ENCODE results near the gene PRR14.
"Not testable (repeated sequence)": the region's sequence is repeated elsewhere in the genome, so short reads cannot be mapped to it uniquely, and the experiment has no call there.

PRR14 gene

DNA sequence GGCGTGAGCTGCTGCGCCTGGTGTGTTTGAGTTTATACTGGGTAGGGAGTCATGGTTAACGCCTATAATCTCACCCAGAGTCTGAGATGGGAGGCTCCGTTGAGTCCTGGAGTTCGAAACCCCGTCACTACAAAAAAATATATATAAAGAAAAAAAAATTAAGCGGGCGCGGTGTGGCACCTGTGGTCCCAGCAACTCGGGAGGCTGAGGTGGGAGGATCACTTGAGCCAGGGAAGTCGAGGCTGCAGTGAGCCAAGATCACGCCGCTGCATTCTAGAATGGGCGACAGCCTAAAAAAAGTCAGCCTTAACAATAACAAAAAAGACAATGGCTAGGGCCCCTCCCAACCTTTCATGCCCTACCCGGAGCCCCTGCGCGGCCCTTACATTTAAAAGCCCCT is 17.2 kb upstream of the PRR14 start:
- no peak for ATAC-seq

DNA sequence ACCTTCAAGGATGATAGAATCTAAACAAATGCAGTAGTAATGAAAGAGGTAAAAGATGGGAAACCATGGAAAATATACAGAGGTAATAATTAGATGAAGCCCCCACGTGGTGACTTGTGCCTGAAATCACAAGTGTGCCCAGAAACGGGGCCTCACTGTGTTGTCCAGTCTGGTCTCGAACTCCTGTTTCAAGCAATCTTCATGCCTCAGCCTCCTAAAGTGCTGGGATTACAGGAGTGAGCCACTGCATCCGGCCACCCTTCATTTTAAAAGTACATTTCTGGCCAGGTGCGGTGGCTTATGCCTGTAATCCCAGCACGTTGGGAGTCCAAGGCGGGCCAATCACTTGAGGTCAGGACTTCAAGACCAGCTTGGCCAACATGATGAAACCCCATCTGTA is 14.2 kb upstream of the PRR14 start:
- no peak for ATAC-seq

DNA sequence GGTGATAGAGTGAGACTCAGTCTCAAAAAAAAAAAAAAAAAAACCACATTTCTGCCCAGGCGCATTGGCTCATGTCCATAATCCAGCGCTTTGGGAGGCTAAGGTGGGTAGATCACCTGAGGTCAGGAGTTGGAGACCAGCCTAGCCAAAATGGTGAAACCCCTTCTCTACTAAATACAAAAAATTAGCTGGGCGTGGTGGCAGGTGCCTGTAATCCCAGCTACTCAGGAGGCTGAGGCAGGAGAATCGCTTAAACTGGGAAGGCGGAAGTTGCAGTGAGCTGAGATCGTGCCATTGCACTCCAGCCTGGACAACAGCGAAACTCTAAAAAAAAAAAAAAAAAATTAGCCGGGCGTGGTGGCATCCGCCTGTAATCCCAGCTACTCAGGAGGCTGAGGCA is 13.6 kb upstream of the PRR14 start:
- ATAC-seq = not testable (repeated sequence)

DNA sequence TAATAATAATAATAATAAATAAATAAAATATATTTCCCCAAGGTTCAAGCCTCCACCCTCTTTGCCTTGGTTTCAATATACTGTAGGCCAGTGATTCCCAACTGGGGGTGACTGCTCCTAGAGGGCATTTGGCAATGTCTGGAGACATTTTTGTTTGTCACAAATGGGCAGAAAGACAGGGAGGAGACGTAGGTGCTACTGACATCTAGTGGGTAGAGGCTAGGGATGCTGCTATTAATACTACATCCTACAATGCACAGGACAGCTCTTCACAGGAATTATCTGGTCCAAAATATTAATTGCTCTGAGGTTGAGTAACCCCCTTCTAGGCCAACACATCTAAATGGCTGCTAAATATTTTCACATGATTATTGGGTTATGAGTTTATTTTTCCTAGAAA is 12.8 kb upstream of the PRR14 start:
- ATAC-seq = no peak

DNA sequence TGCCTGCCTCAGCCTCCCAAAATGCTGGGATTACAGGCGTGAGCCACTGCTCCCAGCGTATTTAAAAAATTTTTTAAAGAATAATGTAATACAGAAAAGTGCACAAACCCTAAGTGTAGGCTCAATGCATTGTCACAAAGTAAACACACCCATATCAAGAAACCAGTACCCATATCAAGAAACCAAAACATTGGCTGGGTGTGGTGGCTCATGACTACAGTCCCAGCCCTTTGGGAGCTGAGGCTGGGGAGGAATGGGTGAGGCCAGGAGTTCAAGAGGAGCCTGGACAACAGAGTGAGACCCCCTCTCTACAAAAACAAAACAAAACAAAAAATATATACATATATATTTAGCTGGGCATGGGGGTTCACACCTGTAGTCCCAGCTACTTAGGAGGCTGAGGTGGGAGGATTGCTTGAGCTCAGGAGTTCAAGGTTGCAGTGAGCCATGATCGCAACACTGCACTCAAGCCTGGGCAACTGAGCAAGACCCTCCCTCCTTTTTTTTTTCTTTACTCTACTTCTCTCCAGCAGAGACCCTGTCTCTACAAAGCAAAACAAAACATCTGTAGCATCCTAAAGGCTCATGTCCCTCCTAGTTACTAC is 9.3 kb upstream of the PRR14 start:
- no peak for ATAC-seq

DNA sequence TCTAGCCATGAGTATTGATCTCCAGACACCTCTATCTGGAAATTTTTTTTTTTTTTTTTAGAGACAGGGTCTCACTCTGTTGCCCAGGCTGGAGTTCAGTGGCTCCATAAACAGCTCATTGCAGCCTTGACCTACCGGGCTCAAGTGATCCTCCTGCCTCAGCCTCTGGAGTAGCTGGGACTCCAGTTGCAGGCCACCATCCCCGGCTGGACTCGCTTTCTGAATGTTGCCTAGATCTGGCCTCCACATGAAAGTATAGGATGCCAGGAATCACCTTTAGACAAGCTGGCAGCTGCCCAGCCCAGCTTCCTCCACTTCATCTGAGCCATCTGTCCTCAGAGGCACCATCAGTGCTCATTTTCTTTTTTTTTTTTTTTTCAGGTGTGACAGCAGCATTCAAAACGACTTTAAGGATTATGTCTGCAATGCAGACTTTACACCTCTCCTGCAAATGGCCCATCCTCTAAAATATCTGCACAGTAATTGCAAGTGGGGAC is 6.4 kb upstream of the PRR14 start:
- ATAC-seq = no peak

DNA sequence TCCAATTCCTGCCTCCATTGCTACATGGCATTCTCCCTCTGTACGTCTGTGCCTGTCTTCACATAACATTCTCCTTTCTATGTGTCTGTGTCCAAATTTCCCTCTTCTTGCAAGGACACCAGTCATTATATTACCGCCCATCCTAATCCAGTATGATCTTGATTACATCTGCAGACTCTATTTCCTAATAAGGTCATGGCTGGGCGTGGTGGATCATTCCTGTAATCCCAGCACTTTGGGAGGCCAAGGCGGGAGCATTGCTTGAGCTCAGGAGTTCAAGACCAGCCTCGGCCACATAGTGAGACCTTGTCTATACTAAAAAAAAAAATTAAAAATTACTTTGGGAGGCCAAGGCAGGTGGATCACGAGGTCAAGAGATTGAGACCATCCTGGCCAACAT is 5.0 kb upstream of the PRR14 start:
- no peak for ATAC-seq

DNA sequence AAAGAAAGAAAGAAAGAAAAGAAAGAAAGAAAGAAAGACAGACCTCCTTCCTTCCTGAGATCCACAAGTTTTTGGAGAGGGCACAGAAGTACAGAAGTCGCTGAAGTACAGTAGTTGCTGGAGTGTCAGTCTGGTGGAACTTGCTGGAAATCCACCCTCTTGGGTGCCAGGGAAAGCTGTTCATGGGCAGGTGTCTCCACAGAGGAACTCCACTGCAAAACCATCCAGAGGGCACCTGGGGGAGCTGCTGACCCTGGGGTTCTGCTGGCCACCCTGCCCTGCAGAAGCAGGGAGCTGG is 3.5 kb upstream of the PRR14 start:
- ATAC-seq = no peak

DNA sequence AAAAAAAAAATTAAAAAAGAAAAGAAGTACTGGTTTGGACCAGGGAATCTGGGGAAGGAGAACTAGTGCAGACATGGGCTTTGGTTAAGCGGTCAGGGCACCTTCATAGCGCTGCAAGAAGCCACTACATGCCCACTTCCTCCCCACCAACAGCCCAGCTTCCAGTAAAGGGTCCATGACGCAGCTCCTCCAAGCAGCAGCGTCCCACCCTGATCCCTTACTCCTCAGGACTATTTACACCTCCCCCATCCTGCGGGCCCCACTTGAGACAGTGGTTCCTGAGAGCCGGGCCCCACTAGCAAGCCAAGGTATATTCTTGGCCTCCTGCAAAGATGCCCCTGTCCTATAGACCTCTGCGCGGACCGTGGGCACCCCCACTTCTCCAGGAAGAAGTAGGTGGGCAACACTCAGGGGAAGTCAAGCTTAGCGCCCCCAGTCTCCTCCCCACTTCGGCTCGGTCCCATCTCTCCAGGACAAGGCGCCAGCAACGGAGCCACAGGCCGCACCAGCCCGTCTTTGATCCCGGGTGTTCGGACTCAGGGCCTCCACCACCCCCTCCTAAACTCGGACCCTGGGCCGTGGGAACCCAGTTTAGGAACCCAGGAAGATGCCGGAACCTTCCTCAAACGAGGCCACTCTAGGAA is 913 bp upstream of the PRR14 start:
- no peak for ATAC-seq

DNA sequence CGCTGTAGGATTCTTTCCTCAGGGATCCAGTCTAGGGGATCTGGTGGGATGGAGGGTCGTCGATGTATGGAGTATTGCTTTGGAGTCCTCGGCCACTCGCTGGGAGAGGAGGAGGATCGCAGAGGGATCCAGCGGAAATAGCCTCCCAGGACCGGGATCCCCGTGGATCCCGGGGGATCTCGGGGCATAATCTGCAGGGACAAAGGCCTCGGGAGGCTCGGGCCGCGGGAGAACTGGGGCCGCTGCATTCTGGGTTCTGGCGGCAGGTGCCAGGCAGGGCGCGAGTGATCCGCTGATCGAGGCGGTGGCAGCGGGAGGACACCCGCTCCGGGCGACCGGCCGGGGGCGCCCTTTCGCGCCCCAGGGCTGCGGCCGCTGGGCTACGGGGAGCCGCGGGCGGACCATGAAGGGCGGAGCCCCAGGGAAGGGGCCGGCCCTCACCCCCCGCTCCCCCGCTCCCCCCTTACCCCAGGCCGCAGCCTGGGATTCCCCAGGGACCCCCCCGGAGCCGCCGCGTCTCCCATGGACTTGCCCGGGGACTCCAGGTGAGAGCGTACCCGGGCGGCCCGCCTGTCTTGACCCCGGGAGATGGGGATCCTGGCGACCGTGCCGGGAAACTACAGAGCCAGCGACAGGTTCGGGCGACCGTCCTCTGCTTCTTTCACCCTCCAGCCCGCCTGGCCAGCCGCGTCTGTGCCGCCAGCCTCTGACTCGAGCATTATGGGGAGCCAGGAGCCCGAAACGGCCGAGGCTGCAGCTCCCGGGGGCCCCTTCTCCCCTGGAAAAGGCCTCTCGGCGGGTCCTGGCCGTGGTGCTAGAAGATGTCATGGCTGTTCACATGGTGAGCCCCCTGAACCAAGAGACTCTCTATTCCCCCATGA is 604 bp downstream of the PRR14 start:
- ATAC-seq = peak; percentile 64 to 70

DNA sequence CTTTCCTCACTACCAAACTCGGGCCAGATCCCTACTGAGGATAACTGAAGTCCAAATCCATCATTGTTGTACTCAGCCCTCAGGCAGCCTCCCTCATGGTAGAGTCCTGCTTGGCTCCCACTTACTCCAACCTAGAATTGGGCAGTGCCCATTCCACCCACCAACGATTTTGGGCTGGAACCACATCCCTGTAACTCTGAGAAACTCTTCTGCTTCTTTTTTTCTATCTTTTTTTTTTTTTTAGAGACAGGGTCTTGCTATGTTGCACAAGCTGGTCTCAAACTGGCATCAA is 1.2 kb downstream of the PRR14 start:
- no peak for ATAC-seq

DNA sequence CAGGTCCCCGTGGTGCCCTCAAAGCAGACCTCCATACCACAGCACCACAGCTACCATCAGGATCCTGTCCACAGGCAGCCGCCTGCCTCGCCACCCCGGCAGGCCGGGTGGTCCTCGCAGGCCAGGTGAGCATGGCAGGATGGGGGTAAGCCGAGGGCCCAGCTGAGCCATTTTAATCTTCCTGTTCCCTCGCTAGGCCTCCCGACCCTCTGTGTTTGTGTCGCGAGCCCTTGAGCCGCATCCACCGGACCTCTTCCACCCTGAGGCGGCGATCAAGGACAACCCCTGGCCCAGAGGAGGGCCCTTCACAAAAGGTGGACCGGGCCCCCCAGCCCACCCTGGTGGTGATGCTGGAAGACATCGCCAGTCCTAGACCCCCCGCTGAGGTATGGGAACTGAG is 2.0 kb downstream of the PRR14 start:
- ATAC-seq = no peak

DNA sequence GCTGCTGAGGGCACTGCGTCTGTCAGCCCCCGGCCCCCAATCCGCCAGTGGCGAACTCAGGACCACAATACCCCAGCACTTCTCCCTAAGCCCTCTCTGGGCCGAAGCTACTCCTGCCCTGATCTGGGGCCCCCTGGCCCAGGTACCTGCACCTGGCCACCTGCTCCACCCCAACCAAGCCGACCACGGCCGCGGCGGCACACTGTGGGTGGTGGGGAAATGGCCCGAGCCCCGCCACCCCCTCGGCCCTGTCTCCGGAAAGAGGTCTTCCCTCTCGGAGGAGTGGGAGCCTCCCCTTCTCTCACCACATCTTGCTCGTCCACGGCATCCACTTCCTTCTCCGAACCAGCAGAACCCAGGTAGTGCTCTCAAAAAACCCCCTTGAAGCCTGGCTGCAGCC is 4.1 kb downstream of the PRR14 start:
- ATAC-seq = no peak

DNA sequence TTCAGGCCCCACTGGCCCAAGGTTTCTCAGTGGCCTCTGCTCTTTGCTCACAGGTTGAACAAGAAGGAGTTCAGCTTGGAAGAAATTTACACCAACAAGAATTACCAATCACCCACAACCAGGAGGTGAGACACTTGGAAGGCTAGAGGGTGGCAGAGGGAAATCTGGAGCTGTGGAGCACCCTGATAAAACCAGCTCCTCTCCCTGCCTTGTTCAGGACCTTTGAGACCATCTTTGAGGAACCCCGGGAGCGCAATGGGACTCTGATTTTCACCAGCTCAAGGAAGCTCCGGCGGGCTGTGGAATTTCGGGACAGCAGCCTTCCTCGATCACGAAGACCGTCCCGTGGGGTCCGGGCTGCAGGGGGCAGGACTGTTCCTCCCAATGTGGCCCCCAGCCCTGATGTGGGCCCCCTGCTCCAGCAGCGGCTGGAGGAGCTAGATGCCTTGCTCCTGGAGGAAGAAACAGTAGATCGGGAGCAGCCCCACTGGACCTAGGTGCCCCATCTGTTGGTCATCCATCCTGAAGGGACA is 5.1 kb downstream of the PRR14 start:
- ATAC-seq = no peak

DNA sequence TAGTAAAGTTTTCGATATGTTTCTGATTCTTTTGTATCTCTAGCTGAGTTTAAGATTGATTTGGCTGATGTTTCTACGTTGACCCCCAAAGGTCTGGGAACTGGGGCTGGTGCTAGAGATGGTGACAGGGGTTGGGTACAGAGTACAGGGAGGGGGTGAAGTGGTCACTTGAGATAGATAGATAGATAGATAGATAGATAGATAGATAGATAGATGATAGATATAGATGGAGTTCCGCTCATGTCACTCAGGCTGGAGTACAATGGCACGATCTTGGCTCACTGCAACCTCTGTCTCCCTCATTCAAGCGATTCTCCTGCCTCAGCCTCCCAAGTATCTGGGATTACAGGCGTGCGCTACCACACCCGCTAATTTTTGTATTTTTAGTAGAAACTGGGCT is 5.6 kb downstream of the PRR14 start:
- no peak for ATAC-seq

DNA sequence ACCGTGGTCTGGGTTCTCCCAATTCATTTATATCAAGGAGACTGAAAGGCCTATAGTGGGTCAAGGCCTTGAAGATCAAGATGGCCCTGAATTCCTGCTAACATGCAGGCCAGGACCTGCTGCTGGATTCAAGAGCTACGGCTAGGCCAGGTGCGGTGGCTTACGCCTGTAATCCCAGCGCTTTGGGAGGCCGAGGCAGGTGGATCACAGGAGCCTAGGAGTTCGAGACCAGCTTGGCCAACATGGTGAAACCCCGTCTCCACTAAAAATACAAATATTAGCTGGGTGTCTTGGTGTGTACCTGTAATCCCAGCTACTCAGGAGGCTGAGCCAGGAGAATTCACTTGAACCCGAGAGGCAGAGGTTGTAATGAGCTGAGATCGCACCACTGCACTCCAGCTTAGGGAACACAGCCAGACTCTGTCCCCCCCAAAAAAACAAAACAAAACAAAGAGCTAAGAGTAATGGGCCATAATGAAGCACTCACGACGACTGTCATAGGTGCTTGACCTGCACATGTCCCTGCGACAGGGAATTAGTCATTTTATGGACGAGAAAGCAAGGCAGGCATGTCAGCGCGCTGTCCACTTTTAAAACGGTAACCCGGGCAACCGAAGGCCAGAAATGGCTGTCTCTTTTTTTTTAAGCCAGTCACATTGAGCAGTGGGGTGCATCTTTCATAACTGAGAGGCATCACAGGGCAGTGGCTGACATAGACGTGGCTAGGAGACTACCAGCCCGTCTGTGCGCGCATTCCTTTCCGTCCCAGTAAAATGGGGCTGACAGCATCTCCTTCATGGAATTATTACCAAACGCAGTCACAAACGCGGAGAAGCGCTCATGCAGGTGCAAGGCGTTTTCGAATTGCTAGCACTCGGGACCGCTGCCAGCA is 6.5 kb downstream of the PRR14 start:
- no peak for ATAC-seq

DNA sequence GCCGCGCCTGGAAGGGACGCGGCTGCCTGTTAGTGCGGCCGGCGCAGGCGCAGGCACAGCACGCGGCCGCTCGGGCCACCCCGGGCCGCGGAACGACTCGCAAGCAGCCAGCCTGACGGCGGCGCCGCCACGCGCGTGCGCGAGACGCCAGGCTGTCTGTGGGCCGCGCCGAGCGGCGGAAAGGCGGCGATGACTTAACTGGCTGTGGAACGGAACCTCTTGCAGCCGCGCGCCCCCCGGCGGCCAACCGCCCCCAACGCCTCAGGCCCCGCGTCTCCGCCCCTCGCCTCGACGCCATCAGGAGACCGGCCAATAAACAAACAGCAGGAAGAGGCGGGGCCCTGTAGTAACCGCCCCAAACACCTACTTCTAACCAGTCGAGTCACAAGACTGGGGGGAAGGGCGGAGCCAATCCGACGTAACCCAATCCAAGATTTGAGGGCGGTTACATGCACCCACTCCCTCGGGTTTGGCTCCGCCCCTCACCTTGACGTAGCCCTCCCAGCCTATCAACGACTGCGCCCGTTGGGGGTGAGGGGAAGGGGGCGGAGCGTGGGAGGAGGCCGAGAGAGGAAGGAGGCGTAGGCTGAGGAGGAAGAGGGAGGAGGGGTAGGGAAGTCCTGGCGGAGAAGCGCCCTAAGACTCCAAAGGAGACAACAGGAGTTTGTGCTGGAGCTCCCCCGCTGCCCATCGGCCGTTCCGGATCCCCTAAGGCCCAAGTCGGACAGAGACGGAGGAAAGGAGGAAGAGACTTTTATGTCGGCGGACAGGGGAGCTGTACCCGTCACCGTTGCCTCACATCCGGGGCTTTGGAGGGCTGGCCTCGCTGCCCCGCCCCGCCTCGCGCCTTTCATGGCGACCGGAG is 7.3 kb downstream of the PRR14 start, which contains the start of gene FBRS:
Gene FBRS (plus strand): TSS at position 566 of the 865 bp plus-strand sequence. CDS start 1,088 bp downstream, outside the sequence.
- peak; percentile 72 to 74 for ATAC-seq

DNA sequence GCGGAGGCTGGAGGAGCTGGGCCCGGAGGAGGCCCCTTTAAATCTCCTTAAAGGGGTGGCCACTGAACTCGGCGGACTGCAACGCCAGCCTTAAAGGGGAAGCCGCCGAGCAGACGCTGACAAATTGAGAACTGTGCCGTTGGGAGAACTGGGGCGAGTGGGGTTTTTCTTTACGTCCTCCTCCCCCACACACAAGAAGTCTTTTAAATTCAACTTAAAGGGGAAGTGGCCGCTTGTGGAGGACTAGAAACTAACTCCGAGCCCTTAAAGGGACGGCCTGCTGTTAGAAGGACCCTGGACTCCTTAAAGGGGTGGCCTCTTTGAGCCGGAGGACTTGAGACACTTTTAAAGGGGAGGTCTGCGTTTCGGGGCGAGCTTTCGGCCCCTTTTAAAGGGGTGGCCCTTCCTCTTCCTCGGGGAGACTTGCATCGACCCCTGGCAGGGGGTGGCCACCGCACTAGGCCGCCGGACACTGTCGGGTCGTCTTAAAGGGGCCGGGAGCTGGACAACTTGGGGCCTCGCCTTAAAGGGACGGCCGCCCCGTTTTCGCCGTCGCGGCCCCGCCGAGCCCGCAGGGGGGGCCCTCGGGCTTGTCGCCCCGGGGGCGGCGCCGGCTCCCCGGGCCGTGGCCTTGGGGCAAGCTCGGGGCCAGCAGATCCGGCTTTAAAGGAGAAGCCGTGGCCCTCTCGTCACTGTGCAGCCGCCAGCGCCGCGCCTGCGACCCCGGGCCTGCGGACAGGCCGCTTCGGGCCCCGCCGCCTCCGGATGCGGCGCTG is 8.2 kb downstream of the PRR14 start:
- no peak for ATAC-seq

DNA sequence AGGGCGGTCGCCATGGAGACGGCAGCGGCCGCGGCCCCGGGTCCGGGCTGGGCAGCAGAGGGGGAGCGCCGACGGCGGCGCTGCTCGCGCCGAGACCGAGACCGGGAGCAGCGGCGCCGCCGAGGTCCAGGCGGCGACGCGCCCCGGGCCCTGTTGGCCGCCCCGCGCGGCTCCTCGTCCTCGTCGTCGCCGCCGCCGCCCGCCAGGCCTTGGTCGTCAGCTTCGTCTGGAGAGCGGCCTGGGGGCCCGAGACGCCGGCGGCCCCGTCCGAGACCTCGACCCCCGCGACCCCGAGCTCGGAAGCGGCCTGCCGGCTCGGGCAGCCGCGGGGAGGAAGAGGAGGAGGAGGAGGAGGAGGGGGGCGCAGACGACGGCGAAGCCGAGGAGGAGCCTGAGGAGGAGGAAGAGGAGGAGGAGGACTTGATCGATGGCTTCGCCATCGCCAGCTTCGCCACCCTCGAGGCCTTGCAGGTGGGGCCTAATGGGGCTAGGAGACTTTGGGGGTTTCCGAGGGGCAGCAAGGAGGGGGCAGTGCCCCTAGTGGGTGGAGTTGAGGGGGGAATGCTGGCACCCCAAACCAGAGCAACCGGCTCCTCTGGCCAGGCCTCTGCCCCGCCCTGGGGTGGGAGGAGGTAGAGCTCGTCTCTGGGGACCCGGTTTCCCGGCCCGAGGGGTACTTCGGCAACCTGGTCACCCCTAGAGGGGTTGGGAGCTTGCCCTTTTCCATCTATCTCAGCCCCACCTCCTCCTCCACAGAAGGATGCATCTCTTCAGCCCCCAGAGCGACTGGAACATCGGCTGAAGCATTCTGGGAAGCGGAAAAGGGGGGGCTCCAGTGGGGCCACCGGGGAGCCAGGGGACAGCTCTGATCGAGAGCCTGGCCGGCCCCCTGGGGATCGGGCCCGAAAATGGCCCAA is 9.0 kb downstream of the PRR14 start:
- no peak for ATAC-seq

Data from activated CD4-positive, CD25-positive, alpha-beta regulatory T cell treated with anti-CD3 and anti-CD28 coated beads, Interleukin-2, amount 50 U/mL, for 24 hours (primary cell).